Endothelial cell of umbilical vein (primary cell): ENCODE data around the gene BACH2. TPM values are rescaled to one million over a fixed set of nuclear protein-coding genes. Genes with fewer than 3 reads are reported as not detected.

Source experiments
- BruUV-seq: library from RNA; stranded (reverse); fragments of 400-500 nt; replicated peaks from 2 replicates; lab custom pipeline; 2021; lab: Mats Ljungman, UMichigan
- CTCF ChIA-PET: fragments of 300-600, 350-600 bp; sonication (Branson Sonifier 250); formaldehyde crosslinking; loops from one replicate; lab custom pipeline; 2021; ENCODE audit warnings: antibody characterized with exemption, inconsistent platforms; lab: Charles Lee
- POLR2A ChIA-PET: fragments of 300-600, 350-600 bp; sonication (Branson Sonifier 250); formaldehyde crosslinking; loops from one replicate; lab custom pipeline; 2021; ENCODE audit warnings: antibody characterized with exemption, inconsistent platforms; lab: Charles Lee
- DNase-seq: peaks from one replicate; pipeline ENCODE4 v3.0.0-alpha.2; 2011; ENCODE audit warnings: low read depth, low spot score
- FAIRE-seq: peaks from 2 replicates; lab custom pipeline; 2011; peaks lifted over from hg19 to GRCh38; lab: Jason Lieb, UNC
- H2AFZ ChIP-seq: 2 replicates; pipeline ENCODE4 v1.6.0; 2012; ENCODE audit warnings: low read depth, low read length, control low read depth, inconsistent platforms
- H3K27ac ChIP-seq: 2 replicates; pipeline ENCODE4 v1.5.1; 2011; ENCODE audit warnings: low read depth, mild to moderate bottlenecking, control low read depth, low read length, moderate library complexity; ENCODE audit not compliant: insufficient read depth
- H3K27me3 ChIP-seq, 2 experiments: 2 replicates each; pipeline versions ENCODE4 v1.6.0 to v1.6.1; 2011; ENCODE audit warnings: low read length in 2 of 2, mixed read lengths in 1 of 2; ENCODE audit not compliant: control insufficient read depth in 2 of 2, insufficient read depth in 2 of 2
- H3K36me3 ChIP-seq, 2 experiments: 2 replicates in 1 of 2; 3 replicates in 1 of 2; pipeline ENCODE4 v1.5.1; 2011; ENCODE audit warnings: low read length in 2 of 2, mild to moderate bottlenecking in 1 of 2, moderate library complexity in 1 of 2; ENCODE audit not compliant: control insufficient read depth in 2 of 2, insufficient read depth in 2 of 2; ENCODE audit errors: extremely low read depth in 1 of 2
- H3K4me1 ChIP-seq: 3 replicates; pipeline ENCODE4 v1.5.1; 2011; ENCODE audit warnings: mild to moderate bottlenecking, low read length; ENCODE audit not compliant: control insufficient read depth, insufficient read depth; ENCODE audit errors: extremely low read depth
- H3K4me2 ChIP-seq: 2 replicates; pipeline ENCODE4 v1.6.1; 2011; ENCODE audit warnings: low read length, control low read depth, mixed read lengths; ENCODE audit not compliant: insufficient read depth
- H3K4me3 ChIP-seq, 3 experiments: fragments of 200-600 bp in 1 of 3; sonication (generic), shearing (Covaris generic) in 1 of 3; replicated peaks in 1 of 3; 2 replicates each; pipeline ENCODE4 v1.5.1; 2011 to 2016; ENCODE audit warnings: control low read depth in 3 of 3, low read length in 3 of 3, mild to moderate bottlenecking in 2 of 3, inconsistent platforms in 1 of 3, low read depth in 1 of 3, moderate library complexity in 1 of 3; ENCODE audit not compliant: insufficient read depth in 1 of 3
- H3K79me2 ChIP-seq: 2 replicates; pipeline ENCODE4 v1.6.0; 2012; ENCODE audit warnings: low read length, inconsistent platforms; ENCODE audit not compliant: control insufficient read depth, insufficient read depth
- H3K9ac ChIP-seq: replicated peaks from 2 replicates; pipeline ENCODE3; 2011; ENCODE audit warnings: low read length, control low read depth; ENCODE audit not compliant: insufficient read depth; ENCODE audit errors: extremely low read depth
- H3K9me1 ChIP-seq: replicated peaks from 3 replicates; pipeline ENCODE4 v1.6.0; 2011; ENCODE audit warnings: mild to moderate bottlenecking, low read length; ENCODE audit not compliant: control insufficient read depth, insufficient read depth; ENCODE audit errors: extremely low read depth
- H3K9me3 ChIP-seq: replicated peaks from 2 replicates; pipeline ENCODE4 v1.5.1; 2012; ENCODE audit warnings: low read length, inconsistent platforms; ENCODE audit not compliant: control insufficient read depth, insufficient read depth
- H4K20me1 ChIP-seq: replicated peaks from 2 replicates; pipeline ENCODE3; 2011; ENCODE audit warnings: mild to moderate bottlenecking, low read length; ENCODE audit not compliant: control insufficient read depth, insufficient read depth; ENCODE audit errors: extremely low read depth
- CTCF ChIP-seq, 2 donors: IDR thresholded peaks; 1 replicate in 1 of 2; 2 replicates in 1 of 2; pipeline ENCODE4 v1.5.1; 2011; ENCODE audit warnings: low read length in 2 of 2, mild to moderate bottlenecking in 2 of 2, moderate library complexity in 2 of 2, control low read depth in 1 of 2, inconsistent platforms in 1 of 2, low read depth in 1 of 2; ENCODE audit not compliant: insufficient read depth in 1 of 2; ENCODE audit errors: extremely low read depth in 1 of 2
- EZH2 ChIP-seq: IDR thresholded peaks from 2 replicates; pipeline ENCODE4 v1.6.1; 2012; ENCODE audit warnings: borderline replicate concordance, low read depth, mild to moderate bottlenecking, moderate library complexity, low read length, inconsistent platforms; ENCODE audit not compliant: severe bottlenecking
- FOS ChIP-seq: IDR thresholded peaks from 2 replicates; pipeline ENCODE4 v1.6.1; 2011; ENCODE audit warnings: mild to moderate bottlenecking, low read length, moderate library complexity, borderline replicate concordance; ENCODE audit not compliant: insufficient read depth
- GATA2 ChIP-seq: IDR thresholded peaks from 2 replicates; pipeline ENCODE4 v1.7.0; 2011; ENCODE audit warnings: low read depth, mild to moderate bottlenecking, moderate library complexity, mixed read lengths, low read length; ENCODE audit not compliant: insufficient read length, insufficient read depth
- JUN ChIP-seq: IDR thresholded peaks from 2 replicates; pipeline ENCODE4 v1.6.1; 2011; ENCODE audit warnings: borderline replicate concordance, low read depth; ENCODE audit not compliant: insufficient read length, insufficient read depth
- MYC ChIP-seq: IDR thresholded peaks from one replicate; pipeline ENCODE4 v1.6.1; 2011; ENCODE audit warnings: mild to moderate bottlenecking, low read depth, low read length
- POLR2A ChIP-seq: IDR thresholded peaks from 2 replicates; pipeline ENCODE4 v1.6.1; 2012; ENCODE audit warnings: low read depth, mild to moderate bottlenecking, control low read depth, low read length
- POLR2AphosphoS5 ChIP-seq: IDR thresholded peaks from 2 replicates; pipeline ENCODE4 v1.6.1; 2012; ENCODE audit warnings: low read depth, mild to moderate bottlenecking, control low read depth, low read length, moderate library complexity; ENCODE audit not compliant: insufficient read depth
- dilution Hi-C: fragments of 300-500 bp; cut with MboI; formaldehyde crosslinking; loops from one replicate; pipeline ENCODE4 v1.15.0; 2019; ENCODE audit warnings: low sequenced_read_pairs; ENCODE audit not compliant: extremely low pct_ligation_motif_present
- intact Hi-C: fragments of 100-400 bp; cut with micrococcal nuclease; formaldehyde crosslinking; loops from one replicate; pipeline ENCODE4 v1.10.0; 2022
- polyA plus RNA-seq, 4 experiments: library from polyadenylated mRNA; depleted of rRNA in 3 of 4; stranded (reverse) in 3 of 4; unstranded in 1 of 4; fragments of >200 nt; gene quantifications; 2 replicates each; pipeline versions ENCODE4 v1.2.1 to v1.2.3, GENCODE V29; 2011 to 2012; ENCODE audit warnings: missing spikeins in 1 of 4
- total RNA-seq: library from RNA; stranded (reverse); gene quantifications from 2 replicates; pipeline ENCODE4 v1.2.3, GENCODE V29; 2021
- TF ChIP-seq, protein P1 (sequence below): IDR thresholded peaks from 2 replicates; pipeline ENCODE4 v1.6.1; 2011; ENCODE audit not compliant: insufficient read depth, insufficient read length

BACH2 gene
- total and polyA plus RNA-seq, 2 donors (not counting 3 experiments of a cell fraction or from before 2014, with no cell fraction given): 1.7 to 5.6 TPM

- dilution Hi-C loops (no loop called here), intact Hi-C loops (loop anchor here (1.0 to 10.0 kb wide), 5 partner anchors 34 to 290 kb away; partner anchors contain the start of gene BACH2)
- Histone ChIP-seq H3K36me3 (no peaks in the 10 kb centered on the region), H3K79me2 (no peaks in the 10 kb centered on the region), H3K9me3 (no peaks in the 10 kb centered on the region), H3K4me3 (no peak overlapping the region), H3K27ac (no peak overlapping the region), H4K20me1 (no peaks in the 10 kb centered on the region), H3K4me1 (peaks cover 10% of the 10 kb centered on the region), H3K4me2 (peak overlapping the region; percentile 25), H3K27me3 (no peaks in the 10 kb centered on the region), H2AFZ (no peak overlapping the region), H3K9me1 (no peaks in the 10 kb centered on the region), H3K9ac (peak overlapping the region; percentile 0)
- FAIRE-seq (peak; percentile 91), DNase-seq (peak; percentile 92)
- CTCF ChIA-PET: interaction anchor here (0.6 to 1.6 kb wide), 12 partner anchors 10 to 295 kb away, joined by 3 to 9 read pairs (median 3); no protein-coding TSS in a partner anchor
- BruUV-seq: no TSS peak
- TF ChIP-seq MYC: no peak
- no peak for TF ChIP-seq POLR2AphosphoS5
- no peak for TF ChIP-seq JUN
- no peak for TF ChIP-seq POLR2A
- TF ChIP-seq GATA2: no peak
- TF ChIP-seq EZH2: no peak
- no peak for TF ChIP-seq CTCF (IDR thresholded peaks at IDR 0.05; ENCODE audit: extremely low read depth in 1 of 2, insufficient read depth in 1 of 2, low read depth in 1 of 2, low read length in 2 of 2)
- TF ChIP-seq, protein P1, sequence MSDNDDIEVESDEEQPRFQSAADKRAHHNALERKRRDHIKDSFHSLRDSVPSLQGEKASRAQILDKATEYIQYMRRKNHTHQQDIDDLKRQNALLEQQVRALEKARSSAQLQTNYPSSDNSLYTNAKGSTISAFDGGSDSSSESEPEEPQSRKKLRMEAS: no peak
- TF ChIP-seq FOS: no peak
- POLR2A ChIA-PET: interaction anchor here (1.3 kb wide), 1 partner anchor 100 kb away, joined by 3 read pairs; no protein-coding TSS in a partner anchor
These were observed 112.0 kb downstream of the BACH2 start for GRCh38 chr6:90184334-90185298.
